RWPE2 (cell line): ENCODE results near the gene IFI6.
"Not testable (repeated sequence)": the region's sequence is repeated elsewhere in the genome, so short reads cannot be mapped to it uniquely, and the experiment has no call there.

ENCODE experiments used
- ATAC-seq: fragments of 200-7000 bp; cut with Tn5 transposase; 3 replicates; pipeline ENCODE4 v1.9.1; 2021; ENCODE audit warnings: low read depth
- DNase-seq: peaks from one replicate; pipeline ENCODE4 v3.0.0-alpha.2; 2020; ENCODE audit warnings: low spot score
- H3K27ac ChIP-seq: fragments of 450-650 bp; 2 replicates; pipeline ENCODE4 v1.5.1; 2017; ENCODE audit warnings: mild to moderate bottlenecking; ENCODE audit not compliant: poor library complexity, severe bottlenecking
- H3K27me3 ChIP-seq: fragments of 250-450 bp; sonication (Bioruptor Pico); 2 replicates; pipeline ENCODE4 v1.5.1; 2021; ENCODE audit warnings: mild to moderate bottlenecking, moderate library complexity; ENCODE audit not compliant: insufficient read depth, poor library complexity, severe bottlenecking
- H3K36me3 ChIP-seq: fragments of 250-450 bp; sonication (Bioruptor Pico); 2 replicates; pipeline ENCODE4 v1.5.1; 2020; ENCODE audit warnings: low read depth, mild to moderate bottlenecking, moderate library complexity
- H3K4me1 ChIP-seq: fragments of 250-450 bp; sonication (Bioruptor Pico); 2 replicates; pipeline ENCODE4 v1.5.1; 2021; ENCODE audit warnings: mild to moderate bottlenecking, moderate library complexity; ENCODE audit not compliant: insufficient read depth, poor library complexity, severe bottlenecking
- H3K4me3 ChIP-seq: fragments of 250-450 bp; sonication (Bioruptor Pico); 2 replicates; pipeline ENCODE4 v1.5.1; 2021; ENCODE audit warnings: mild to moderate bottlenecking, moderate library complexity; ENCODE audit not compliant: severe bottlenecking
- H3K9me3 ChIP-seq: fragments of 250-450 bp; sonication (Bioruptor Pico); 2 replicates; pipeline ENCODE4 v1.5.1; 2021; ENCODE audit warnings: mild to moderate bottlenecking, moderate library complexity; ENCODE audit not compliant: severe bottlenecking
- TF ChIP-seq, protein P1 (sequence below): fragments of 450-650 bp; IDR thresholded peaks from one replicate; pipeline ENCODE4 v1.5.1; 2017; ENCODE audit warnings: mild to moderate bottlenecking, moderate library complexity; ENCODE audit not compliant: poor library complexity, severe bottlenecking

Gene IFI6

GRCh38 chr1:27630859-27631491 lies 41.0 kb downstream of the IFI6 start:
- Histone ChIP-seq H3K4me3 (no peak overlapping the region), H3K4me1 (no peaks in the 10 kb centered on the region), H3K27ac (no peak overlapping the region), H3K9me3 (no peaks in the 10 kb centered on the region), H3K27me3 (peaks cover 8% of the 10 kb centered on the region), H3K36me3 (no peaks in the 10 kb centered on the region)
- ATAC-seq (no peak; the same call in 2 of the 3 replicates), DNase-seq (no peak)
- TF ChIP-seq, protein P1, sequence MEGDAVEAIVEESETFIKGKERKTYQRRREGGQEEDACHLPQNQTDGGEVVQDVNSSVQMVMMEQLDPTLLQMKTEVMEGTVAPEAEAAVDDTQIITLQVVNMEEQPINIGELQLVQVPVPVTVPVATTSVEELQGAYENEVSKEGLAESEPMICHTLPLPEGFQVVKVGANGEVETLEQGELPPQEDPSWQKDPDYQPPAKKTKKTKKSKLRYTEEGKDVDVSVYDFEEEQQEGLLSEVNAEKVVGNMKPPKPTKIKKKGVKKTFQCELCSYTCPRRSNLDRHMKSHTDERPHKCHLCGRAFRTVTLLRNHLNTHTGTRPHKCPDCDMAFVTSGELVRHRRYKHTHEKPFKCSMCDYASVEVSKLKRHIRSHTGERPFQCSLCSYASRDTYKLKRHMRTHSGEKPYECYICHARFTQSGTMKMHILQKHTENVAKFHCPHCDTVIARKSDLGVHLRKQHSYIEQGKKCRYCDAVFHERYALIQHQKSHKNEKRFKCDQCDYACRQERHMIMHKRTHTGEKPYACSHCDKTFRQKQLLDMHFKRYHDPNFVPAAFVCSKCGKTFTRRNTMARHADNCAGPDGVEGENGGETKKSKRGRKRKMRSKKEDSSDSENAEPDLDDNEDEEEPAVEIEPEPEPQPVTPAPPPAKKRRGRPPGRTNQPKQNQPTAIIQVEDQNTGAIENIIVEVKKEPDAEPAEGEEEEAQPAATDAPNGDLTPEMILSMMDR = no peak

- TF ChIP-seq, protein P1 = no peak
- no peaks in the 10 kb centered on the region for H3K36me3 ChIP-seq
- no peak overlapping the region for H3K4me3 ChIP-seq
- DNase-seq (no peak), ATAC-seq (no peak)
- H3K9me3 ChIP-seq = no peaks in the 10 kb centered on the region
- H3K27ac ChIP-seq = no peak overlapping the region
- no peaks in the 10 kb centered on the region for H3K27me3 ChIP-seq
- H3K4me1 ChIP-seq = peaks cover 4% of the 10 kb centered on the region
Observed at GRCh38 chr1:27628712-27629111, 43.3 kb downstream of the IFI6 start.

GRCh38 chr1:27627733-27628132 lies 44.3 kb downstream of the IFI6 start:
- H3K4me1 ChIP-seq, H3K27me3 ChIP-seq, H3K36me3 ChIP-seq, ATAC-seq, H3K9me3 ChIP-seq, H3K4me3 ChIP-seq, H3K27ac ChIP-seq, DNase-seq: not testable (repeated sequence)

DNA sequence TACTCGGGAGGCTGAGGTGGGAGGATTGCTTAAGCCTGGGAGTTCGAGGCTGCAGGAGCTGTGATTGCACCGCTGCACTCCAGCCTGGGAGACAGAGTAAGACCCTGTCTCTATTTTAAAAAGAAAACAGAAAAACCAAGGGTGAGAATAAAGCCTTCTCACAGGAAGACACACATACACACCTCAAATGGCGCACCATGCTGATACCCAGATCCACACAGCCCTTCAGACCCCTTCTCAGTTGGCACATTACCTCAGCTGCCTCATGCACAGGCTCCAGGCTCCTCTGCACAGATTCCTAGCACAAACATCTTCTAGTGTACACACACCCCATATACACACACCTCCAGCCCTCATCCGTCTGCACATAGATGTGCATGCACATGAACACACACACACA lies 44.9 kb downstream of the IFI6 start:
- H3K27ac ChIP-seq = no peak overlapping the region
- H3K27me3 ChIP-seq = no peaks in the 10 kb centered on the region
- TF ChIP-seq, protein P1 = no peak
- ATAC-seq (no peak), DNase-seq (no peak)
- no peaks in the 10 kb centered on the region for H3K36me3 ChIP-seq
- no peaks in the 10 kb centered on the region for H3K9me3 ChIP-seq
- H3K4me3 ChIP-seq = no peak overlapping the region
- peaks cover 4% of the 10 kb centered on the region for H3K4me1 ChIP-seq

GRCh38 chr1:27626031-27626935 lies 45.7 kb downstream of the IFI6 start:
- Histone ChIP-seq H3K4me1 (peaks cover 4% of the 10 kb centered on the region), H3K4me3 (no peak overlapping the region), H3K27ac (no peak overlapping the region), H3K36me3 (no peaks in the 10 kb centered on the region), H3K27me3 (no peaks in the 10 kb centered on the region), H3K9me3 (no peaks in the 10 kb centered on the region)
- DNase-seq = no peak
- ATAC-seq = no peak
- TF ChIP-seq, protein P1 = no peak
